OCI-LY1 (cell line): ENCODE measurements around the gene PPEF2.

ENCODE experiments used
- H2AFZ ChIP-seq: fragments of 200-600 bp; sonication (generic), shearing (Covaris generic); 2 replicates; pipeline ENCODE4 v1.6.0; 2014; ENCODE audit warnings: antibody characterized with exemption, mild to moderate bottlenecking, low read length
- H3F3A ChIP-seq: fragments of 200-600 bp; sonication (generic), shearing (Covaris generic); 2 replicates; pipeline ENCODE4 v1.6.0; 2014; ENCODE audit warnings: mild to moderate bottlenecking, antibody characterized with exemption, low read length, moderate library complexity; ENCODE audit not compliant: insufficient read depth
- H3K27ac ChIP-seq: fragments of 200-600 bp; sonication (generic); 2 replicates; pipeline ENCODE4 v1.5.1; 2014; ENCODE audit warnings: low read length, mixed run types, mild to moderate bottlenecking, low read depth; ENCODE audit not compliant: poor library complexity, severe bottlenecking
- H3K27me3 ChIP-seq: fragments of 200-600 bp; sonication (generic); 2 replicates; pipeline ENCODE4 v1.6.0; 2014; ENCODE audit warnings: antibody characterized with exemption, mild to moderate bottlenecking, low read length, moderate library complexity; ENCODE audit not compliant: insufficient read depth
- H3K36me3 ChIP-seq: fragments of 200-600 bp; sonication (generic); 2 replicates; pipeline ENCODE4 v1.6.1; 2014; ENCODE audit warnings: mild to moderate bottlenecking, antibody characterized with exemption, low read length, moderate library complexity, mixed read lengths; ENCODE audit not compliant: insufficient read depth
- H3K4me1 ChIP-seq: fragments of 200-600 bp; sonication (generic); 2 replicates; pipeline ENCODE4 v1.5.1; 2014; ENCODE audit warnings: mild to moderate bottlenecking, low read length, moderate library complexity; ENCODE audit not compliant: insufficient read depth, severe bottlenecking
- H3K4me2 ChIP-seq: fragments of 200-600 bp; sonication (generic), shearing (Covaris generic); 2 replicates; pipeline ENCODE4 v1.6.1; 2014; ENCODE audit warnings: low read length
- H3K4me3 ChIP-seq: fragments of 200-600 bp; sonication (generic); 2 replicates; pipeline ENCODE4 v1.5.1; 2014; ENCODE audit warnings: low read length, low read depth, mild to moderate bottlenecking, mixed read lengths; ENCODE audit not compliant: poor library complexity, severe bottlenecking
- H3K79me2 ChIP-seq: fragments of 200-600 bp; shearing (Covaris generic); 2 replicates; pipeline ENCODE4 v1.6.1; 2016; ENCODE audit warnings: mixed run types, low read length, mixed read lengths; ENCODE audit not compliant: insufficient read depth
- H3K9ac ChIP-seq: fragments of 200-600 bp; sonication (generic), shearing (Covaris generic); 2 replicates; pipeline ENCODE4 v1.6.1; 2014; ENCODE audit warnings: mild to moderate bottlenecking, low read length, mixed read lengths
- H3K9me2 ChIP-seq: fragments of 200-600 bp; sonication (generic), shearing (Covaris generic); 2 replicates; pipeline ENCODE4 v1.6.1; 2014; ENCODE audit warnings: low read depth, mild to moderate bottlenecking, low read length, mixed read lengths
- H3K9me3 ChIP-seq: fragments of 200-600 bp; shearing (Covaris generic); 2 replicates; pipeline ENCODE4 v1.6.1; 2014; ENCODE audit warnings: low read length, mixed read lengths
- H4K20me1 ChIP-seq: fragments of 200-600 bp; sonication (generic), shearing (Covaris generic); 2 replicates; pipeline ENCODE4 v1.6.0; 2016; ENCODE audit warnings: mild to moderate bottlenecking, low read length; ENCODE audit not compliant: insufficient read depth
- EZH2 ChIP-seq: fragments of 200-600 bp; sonication (generic), shearing (Covaris generic); IDR thresholded peaks from 2 replicates; pipeline ENCODE4 v1.8.0; 2017; ENCODE audit warnings: borderline replicate concordance, mixed run types, mild to moderate bottlenecking, antibody characterized with exemption, low read length, moderate library complexity, mixed read lengths
- TF ChIP-seq, protein P1 (sequence below): fragments of 200-600 bp; sonication (generic), shearing (Covaris generic); IDR thresholded peaks from 2 replicates; pipeline ENCODE4 v1.5.1; 2017; ENCODE audit warnings: mild to moderate bottlenecking, antibody characterized with exemption, low read length, moderate library complexity, mixed read lengths

PPEF2 gene

DNA sequence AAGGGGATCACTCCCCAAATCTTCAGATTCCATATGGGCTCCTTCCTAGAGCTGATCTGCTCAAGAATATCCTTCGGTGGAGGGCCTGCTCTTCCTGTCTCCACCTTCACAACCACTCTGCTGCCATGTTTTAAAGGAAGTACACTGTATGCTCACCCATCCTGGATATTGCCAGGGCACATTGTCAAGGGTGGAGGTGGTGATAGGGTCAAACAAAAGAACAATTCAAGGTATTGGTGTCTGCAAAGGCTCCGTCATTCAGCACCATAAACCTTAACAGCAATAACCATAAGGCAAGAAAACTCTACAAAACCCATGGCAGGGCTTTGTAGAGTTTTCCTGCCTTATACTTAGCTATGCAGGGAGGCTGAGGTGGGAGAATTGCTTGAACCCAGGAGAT lies 19.7 kb upstream of the PPEF2 start:
- no peak overlapping the region for H2AFZ ChIP-seq
- H3K4me1 ChIP-seq, result no peaks in the 10 kb centered on the region
- H3K79me2 ChIP-seq, result no peaks in the 10 kb centered on the region
- H3F3A ChIP-seq, result no peaks in the 10 kb centered on the region
- H4K20me1 ChIP-seq, result no peaks in the 10 kb centered on the region
- H3K27me3 ChIP-seq, result no peaks in the 10 kb centered on the region
- no peaks in the 10 kb centered on the region for H3K9me2 ChIP-seq
- no peak overlapping the region for H3K4me3 ChIP-seq
- no peak overlapping the region for H3K9ac ChIP-seq
- H3K9me3 ChIP-seq, result no peaks in the 10 kb centered on the region
- H3K4me2 ChIP-seq, result no peak overlapping the region
- TF ChIP-seq EZH2, result no peak
- TF ChIP-seq, protein P1, sequence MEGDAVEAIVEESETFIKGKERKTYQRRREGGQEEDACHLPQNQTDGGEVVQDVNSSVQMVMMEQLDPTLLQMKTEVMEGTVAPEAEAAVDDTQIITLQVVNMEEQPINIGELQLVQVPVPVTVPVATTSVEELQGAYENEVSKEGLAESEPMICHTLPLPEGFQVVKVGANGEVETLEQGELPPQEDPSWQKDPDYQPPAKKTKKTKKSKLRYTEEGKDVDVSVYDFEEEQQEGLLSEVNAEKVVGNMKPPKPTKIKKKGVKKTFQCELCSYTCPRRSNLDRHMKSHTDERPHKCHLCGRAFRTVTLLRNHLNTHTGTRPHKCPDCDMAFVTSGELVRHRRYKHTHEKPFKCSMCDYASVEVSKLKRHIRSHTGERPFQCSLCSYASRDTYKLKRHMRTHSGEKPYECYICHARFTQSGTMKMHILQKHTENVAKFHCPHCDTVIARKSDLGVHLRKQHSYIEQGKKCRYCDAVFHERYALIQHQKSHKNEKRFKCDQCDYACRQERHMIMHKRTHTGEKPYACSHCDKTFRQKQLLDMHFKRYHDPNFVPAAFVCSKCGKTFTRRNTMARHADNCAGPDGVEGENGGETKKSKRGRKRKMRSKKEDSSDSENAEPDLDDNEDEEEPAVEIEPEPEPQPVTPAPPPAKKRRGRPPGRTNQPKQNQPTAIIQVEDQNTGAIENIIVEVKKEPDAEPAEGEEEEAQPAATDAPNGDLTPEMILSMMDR, result no peak
- peaks cover 38% of the 10 kb centered on the region; the same call in 1 of the 2 replicates for H3K36me3 ChIP-seq
- H3K27ac ChIP-seq, result no peak overlapping the region

DNA sequence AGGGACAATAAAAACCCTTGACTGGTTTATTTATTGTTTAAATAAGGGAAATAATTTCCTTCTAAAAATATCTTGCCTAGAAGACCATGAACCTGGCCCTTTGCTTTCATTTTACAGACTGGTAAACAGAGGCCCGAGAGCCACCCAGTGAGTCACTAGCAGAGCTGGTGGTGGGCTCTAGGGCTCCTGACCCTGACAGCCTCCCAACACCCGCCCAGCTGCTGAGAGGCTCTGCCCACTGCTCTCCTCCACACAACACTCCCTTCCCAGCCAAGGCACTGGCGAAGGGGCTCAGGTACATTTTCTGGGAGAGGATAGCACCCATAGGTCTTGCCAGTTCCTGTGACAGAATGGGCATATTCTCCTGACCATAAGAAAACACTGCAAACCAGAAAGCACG lies 18.1 kb upstream of the PPEF2 start:
- Histone ChIP-seq H3K27me3 (no peaks in the 10 kb centered on the region), H3K4me3 (no peak overlapping the region), H3K9me3 (no peaks in the 10 kb centered on the region), H3K36me3 (peaks cover 33% of the 10 kb centered on the region; the same call in 1 of the 2 replicates), H3K4me2 (no peak overlapping the region), H3K4me1 (no peaks in the 10 kb centered on the region), H3F3A (no peaks in the 10 kb centered on the region; the same call in 1 of the 2 replicates), H3K9ac (no peak overlapping the region), H3K79me2 (no peaks in the 10 kb centered on the region), H2AFZ (no peak overlapping the region), H3K9me2 (no peaks in the 10 kb centered on the region), H3K27ac (no peak overlapping the region), H4K20me1 (no peaks in the 10 kb centered on the region)
- TF ChIP-seq EZH2, result no peak
- TF ChIP-seq, protein P1, result no peak

DNA sequence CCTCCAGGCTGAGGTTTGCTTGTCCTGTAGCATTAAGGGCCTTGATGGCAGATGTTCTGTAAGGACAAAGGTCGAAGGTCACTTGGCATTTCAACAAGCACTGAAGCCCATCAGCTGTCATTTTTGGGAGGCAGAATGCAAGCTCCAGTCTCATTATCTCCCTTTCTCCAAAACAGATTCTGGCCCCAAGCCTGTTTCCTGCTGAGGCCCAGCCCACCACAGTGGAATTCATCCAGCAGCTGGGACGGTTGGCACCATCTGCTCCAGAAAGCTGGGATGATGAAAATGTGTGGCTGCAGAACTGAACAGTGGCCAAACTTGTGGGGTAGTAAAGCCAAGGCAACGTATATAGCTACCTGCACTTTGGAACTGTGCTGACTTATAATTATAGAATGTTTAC lies 17.7 kb upstream of the PPEF2 start:
- H3K4me3 ChIP-seq, result no peak overlapping the region
- H3K9ac ChIP-seq, result no peak overlapping the region
- H3K27ac ChIP-seq, result no peak overlapping the region
- no peak overlapping the region for H2AFZ ChIP-seq
- no peaks in the 10 kb centered on the region for H3K79me2 ChIP-seq
- peaks cover 32% of the 10 kb centered on the region; the same call in 1 of the 2 replicates for H3K36me3 ChIP-seq
- H3K9me2 ChIP-seq, result no peaks in the 10 kb centered on the region
- no peaks in the 10 kb centered on the region for H3K27me3 ChIP-seq
- H3F3A ChIP-seq, result no peaks in the 10 kb centered on the region; the same call in 1 of the 2 replicates
- no peaks in the 10 kb centered on the region for H3K9me3 ChIP-seq
- H4K20me1 ChIP-seq, result no peaks in the 10 kb centered on the region
- no peaks in the 10 kb centered on the region for H3K4me1 ChIP-seq
- TF ChIP-seq, protein P1, result no peak
- TF ChIP-seq EZH2, result no peak
- H3K4me2 ChIP-seq, result no peak overlapping the region
